ENCODE measurements around the gene CALR3. TPM values are rescaled to one million over a fixed set of nuclear protein-coding genes. Genes with fewer than 3 reads are reported as not detected.
"Not testable (repeated sequence)": the region's sequence is repeated elsewhere in the genome, so short reads cannot be mapped to it uniquely, and the experiment has no call there.

The CALR3 gene
- total RNA-seq: not detected
- long read RNA-seq: 0 reads

DNA sequence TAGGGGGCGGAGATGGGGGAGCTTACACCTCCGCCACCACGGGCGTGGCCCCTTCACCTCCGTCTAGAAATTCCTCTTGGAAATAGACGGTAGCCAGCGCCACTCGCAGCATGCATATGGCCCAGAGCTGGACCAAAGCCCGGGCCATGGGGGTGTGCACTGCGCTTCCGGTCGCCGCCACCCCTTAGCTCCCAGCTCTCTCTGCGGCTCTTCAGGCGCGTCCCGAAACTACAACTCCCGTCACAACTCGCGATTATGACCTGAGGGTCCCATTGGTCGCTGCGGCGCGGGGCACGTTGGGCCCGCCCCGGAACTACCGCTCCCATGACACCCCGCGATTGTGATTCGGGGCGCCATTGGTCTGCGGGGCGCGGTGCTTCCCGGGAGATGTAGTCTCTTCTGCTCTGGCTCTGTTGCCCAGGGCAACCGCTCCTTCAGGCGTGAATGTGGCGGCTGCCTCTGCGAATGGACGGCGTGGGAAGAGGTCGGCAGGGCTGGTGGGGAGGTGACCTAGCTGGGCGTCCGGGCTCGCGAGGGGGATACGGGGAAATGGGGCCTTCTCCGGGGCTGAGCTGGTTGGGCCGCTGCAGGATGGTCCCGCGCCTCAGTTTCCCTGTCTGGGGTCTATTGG, at the start of gene CALR3, which contains the start of gene C19orf44:
TSS of gene CALR3 (minus strand) at position 186 of the 631 bp plus-strand sequence. CDS start at position 148, 38 bp downstream.
TSS of gene C19orf44 (plus strand) at position 413 of the 631 bp plus-strand sequence. CDS start 4,399 bp downstream, outside the sequence.
- intact Hi-C loops (cut with DNase I): no loop called here
- peak; percentile 100 for ATAC-seq

GRCh38 chr19:16544473-16545231, 48.7 kb upstream of the CALR3 start:
- intact Hi-C loops (cut with DNase I): no loop called here
- DNase-seq: no peak
- ATAC-seq: no peak

More for the DNA sequence above, at the start of gene CALR3, which contains the start of gene C19orf44:
- DNase-seq: peak; percentile 99

DNA sequence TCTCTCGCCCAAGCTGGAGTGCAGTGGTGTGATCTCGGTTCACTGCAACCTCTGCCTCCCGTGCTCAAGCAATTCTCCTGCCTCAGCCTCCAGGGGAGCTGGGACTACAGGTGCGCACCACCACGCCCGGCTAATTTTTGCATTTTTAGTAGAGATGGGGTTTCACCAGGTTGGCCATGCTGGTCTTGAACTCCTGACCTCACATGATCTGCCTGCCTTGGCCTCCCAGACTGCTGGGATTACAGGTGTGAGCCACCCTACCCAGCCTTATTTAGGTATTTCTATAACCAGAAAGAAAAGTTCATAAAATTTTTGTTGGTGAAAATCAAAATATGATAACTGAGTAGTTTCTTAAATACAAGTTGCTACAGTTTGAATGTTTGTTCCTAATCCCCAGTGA, 47.8 kb upstream of the CALR3 start:
- intact Hi-C loops (cut with DNase I); DNase-seq; ATAC-seq: not testable (repeated sequence)

DNA sequence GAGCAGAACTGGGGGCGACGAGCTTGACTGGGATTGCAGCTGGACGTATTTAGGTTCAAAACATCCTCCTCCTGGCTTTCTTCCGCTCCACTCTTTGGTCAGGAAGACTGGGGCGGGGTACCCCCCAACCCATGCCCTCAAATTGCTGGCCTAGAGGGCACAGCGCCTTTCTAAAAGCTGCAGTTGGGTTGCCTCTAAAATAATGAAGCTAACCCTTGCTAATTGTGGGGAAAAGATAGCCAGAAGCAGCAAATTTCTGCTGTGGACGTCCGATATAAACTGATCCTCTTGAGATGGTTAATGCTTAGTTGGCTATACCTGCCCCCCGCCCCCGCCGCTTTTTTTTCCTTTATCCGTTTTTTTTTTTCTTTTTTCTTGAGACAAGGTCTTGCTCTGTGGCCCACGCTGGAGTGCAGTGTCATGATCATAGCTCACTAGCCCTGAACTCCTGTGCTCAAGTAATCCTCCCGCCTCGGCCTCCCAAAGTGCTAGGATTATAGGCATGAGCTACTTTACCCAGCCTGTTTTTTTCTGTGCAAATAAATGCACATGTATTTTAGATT, 47.0 kb upstream of the CALR3 start:
- DNase-seq: no peak
- intact Hi-C loops (cut with DNase I): no loop called here
- ATAC-seq: no peak

DNA sequence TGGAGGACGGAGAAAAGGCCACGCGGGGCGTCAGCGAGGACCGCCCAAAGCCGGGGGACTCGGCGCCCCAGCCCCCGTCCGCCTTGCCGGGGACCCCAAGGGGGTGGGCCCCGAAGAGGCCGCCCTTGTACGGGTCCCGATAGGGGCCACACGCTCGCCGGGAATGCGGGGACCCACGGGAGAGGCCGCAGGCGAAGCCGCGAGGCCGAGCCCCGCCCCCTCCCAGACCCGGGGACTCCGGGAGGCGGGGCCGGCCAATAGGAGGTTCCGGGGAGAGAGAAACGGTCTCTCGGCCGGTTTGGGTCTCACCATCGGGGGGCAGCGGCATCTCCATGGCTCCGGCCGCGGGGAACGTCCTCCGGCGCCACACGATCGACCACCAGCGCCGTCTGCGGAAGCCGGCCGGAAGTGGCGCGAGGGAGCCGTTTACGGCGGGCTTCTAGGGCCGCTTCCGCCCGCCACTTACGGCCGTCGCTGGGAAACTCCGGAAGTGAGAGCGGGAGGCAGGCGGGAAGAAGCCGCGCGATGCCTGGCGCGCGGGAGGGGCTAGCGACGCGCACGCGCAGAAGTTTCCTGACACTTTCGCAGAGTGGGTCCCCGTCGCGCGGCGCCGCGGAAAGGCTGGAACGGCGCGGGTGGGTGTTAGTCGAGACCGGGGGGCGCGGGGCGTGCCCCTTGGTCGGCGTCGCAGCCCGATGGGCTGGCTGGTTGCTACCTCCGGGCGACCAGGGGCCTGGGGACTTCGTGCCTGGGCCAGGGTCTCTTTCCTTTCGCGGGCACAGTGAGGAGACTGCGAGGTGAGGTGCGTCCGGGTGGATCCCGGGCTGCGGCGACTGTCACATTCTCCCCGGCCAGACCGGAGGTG, 46.3 kb upstream of the CALR3 start, which contains the start of gene CHERP:
TSS of gene CHERP (minus strand) at position 393 of the 865 bp plus-strand sequence. CDS start at position 334, 59 bp downstream.
- intact Hi-C loops (cut with DNase I): no loop called here
- DNase-seq: peak; percentile 95
- peak; percentile 97 to 98 for ATAC-seq

DNA sequence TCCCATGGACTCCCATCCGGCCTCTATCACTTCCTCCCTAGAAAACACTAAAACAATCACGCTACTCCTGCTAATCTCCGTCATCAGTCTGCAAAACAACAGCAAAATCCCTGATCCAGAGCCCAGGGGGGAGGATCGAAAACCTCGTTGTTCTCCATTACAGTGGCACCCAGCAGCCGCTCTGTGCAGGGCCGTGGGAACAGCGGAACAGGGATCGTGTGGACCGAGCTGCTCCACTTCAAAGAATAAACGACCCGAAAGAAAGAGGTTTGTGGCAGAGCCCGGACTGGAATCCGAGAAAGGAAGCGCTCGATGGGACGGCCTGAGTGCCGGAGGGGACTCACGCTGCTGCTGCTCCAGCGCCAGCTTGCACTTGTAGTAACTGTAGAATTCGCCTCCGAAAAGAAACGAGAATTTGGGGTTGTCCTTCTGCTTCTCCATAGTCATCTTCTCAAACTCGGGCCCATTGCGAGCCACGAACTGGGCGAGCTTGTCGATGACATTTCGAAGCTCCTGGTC, 45.6 kb upstream of the CALR3 start:
- DNase-seq (no peak), ATAC-seq (no peak)
- intact Hi-C loops (cut with DNase I): no loop called here

DNA sequence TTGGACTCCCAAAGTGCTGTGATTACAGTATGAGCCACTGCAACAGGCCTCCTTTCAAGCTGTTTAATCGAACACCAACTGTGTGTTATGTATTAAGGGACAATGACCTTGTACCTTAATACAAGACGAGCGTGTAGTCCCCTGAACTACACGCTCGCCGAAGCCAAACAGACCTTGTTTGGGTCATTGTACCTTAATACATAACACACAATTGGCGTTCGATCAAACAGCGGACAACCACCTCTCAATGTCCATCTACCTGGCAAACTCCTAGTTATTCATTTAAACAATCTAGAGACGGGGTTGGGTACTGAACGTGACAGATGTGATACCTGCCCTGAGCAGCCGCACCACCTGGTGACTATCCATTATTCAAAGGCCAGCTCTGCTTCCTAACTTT, 45.0 kb upstream of the CALR3 start:
- intact Hi-C loops (cut with DNase I): no loop called here
- no peak for ATAC-seq
- no peak for DNase-seq

- intact Hi-C loops (cut with DNase I): no loop called here
- DNase-seq (no peak), ATAC-seq (no peak)
Observed at GRCh38 chr19:16537111-16537510, 41.1 kb upstream of the CALR3 start.

- ATAC-seq: no peak
- no peak for DNase-seq
- intact Hi-C loops (cut with DNase I): no loop called here
Observed at GRCh38 chr19:16536130-16536529, 40.2 kb upstream of the CALR3 start.

GRCh38 chr19:16535381-16535780, 39.4 kb upstream of the CALR3 start:
- intact Hi-C loops (cut with DNase I): no loop called here
- ATAC-seq: no peak
- no peak for DNase-seq

- intact Hi-C loops (cut with DNase I): no loop called here
- no peak for DNase-seq
- ATAC-seq: no peak
Observed at GRCh38 chr19:16532440-16533234, 36.7 kb upstream of the CALR3 start.

DNA sequence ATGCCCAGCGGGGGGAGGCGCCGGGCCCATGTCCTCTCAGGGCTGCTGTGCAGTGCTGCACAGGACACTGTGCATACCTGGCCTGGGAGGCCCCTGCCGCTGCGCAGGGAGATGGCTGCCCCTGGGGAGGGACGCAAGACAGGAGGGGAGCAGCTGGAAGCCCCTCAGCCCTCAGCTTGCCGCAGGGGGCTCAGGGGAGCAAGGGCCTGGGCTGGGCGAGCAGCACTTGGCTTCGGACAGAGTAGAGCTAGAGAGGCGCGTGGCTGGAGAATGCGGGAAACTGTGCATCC, 35.4 kb upstream of the CALR3 start:
- no peak for DNase-seq
- intact Hi-C loops (cut with DNase I): no loop called here

DNA sequence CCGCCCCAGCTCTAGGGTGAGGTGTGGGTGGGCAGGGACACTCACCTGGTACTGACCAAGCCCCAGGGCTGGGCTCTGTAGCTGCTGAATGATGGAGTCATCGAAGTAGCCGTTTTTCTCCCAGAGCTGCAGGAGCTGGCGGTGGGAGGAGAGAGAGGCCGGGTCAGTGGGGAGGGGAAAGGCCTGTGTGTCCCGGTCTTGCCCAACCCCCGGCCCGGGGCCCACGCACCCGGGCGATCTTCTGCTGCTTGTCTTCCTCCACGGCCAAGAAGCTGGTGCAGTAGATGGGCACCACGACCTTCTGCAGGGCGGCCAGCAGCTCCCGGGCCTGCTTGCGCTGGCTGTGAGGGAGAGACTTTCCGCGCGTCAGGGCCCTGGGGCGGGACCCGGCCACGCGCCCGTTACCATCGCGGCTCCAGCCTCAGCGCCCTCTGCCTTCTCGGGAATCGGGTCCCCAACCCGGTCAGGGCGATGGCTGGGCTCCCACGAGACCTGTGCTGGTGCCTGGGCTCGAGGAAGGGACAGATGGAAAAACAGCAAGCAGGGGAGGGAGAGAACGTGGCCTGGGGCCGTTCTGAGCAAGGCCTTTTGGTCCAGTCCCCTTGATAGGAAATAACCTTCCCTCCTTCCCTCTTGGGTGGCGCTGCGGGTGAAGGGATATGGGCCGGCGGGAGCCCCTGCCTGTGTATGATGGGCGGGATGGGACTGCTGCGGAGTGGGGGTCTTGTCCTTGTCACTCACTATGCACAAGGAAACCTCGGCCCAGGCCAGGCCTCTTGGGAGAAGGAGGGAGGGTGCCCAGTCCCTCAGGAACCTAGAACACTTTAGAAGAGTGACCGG, 34.8 kb upstream of the CALR3 start:
- ATAC-seq: no peak
- DNase-seq: no peak
- intact Hi-C loops (cut with DNase I): no loop called here

More for the DNA sequence above, 35.4 kb upstream of the CALR3 start:
- ATAC-seq: no peak

DNA sequence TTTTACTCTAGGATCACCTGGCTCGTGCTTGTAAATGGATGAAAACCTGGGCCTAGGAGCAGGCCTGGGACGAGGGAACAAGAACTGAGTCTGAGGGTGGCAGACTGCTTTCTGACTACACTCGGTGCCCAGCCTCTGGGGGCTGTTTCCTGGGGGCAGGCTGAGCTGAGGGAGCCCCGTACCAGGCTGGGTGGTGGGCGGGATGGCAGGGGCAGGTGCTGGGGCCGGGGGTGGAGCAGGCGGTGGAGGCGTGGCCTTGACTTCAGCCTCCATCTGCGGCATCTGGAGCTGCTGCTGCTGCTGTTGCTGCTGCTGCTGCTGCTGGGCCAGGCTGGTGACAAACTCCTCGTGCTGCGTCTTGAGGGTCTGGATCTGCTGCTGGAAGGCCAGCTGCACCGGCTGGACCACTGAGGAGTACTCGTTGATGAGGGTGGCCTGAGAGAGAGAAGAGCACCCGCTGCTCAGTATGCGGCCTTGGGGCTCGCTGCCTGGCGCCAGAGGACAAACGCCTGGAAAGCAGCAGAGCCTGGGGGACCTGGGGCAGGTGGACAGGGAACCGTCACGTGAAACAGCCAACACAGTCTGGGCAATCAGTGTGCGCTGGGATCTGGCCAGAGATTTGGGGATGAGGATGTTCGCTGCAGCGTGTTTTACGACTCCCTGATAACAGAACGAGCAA, 33.6 kb upstream of the CALR3 start:
- DNase-seq (no peak), ATAC-seq (no peak)
- intact Hi-C loops (cut with DNase I): no loop called here

DNA sequence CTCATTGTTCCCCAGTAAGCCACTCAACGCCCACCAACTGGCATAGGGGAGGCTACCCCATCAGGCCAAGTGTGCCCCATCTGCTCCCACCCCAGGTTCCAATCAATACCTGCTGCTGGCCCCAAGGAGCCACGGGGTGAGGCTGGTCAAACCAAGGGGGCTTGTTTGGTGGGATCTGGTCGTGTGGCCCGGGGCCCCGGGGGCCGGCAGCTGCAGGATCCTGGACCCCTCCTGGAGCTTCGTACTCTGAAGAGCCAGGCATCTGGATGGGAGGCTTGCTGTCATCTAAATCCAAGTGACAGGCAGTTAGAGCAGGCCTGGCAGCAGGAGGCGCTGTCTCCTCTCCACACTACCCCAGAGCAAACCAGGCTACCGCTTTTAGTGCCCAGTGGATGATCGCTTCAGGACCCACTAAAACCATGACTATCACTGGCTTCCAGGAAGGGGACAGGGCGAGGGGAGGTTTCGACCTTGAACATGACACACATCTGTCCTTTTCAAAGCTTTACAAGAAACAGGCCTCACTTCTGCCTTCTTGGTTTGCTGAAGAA, 32.1 kb upstream of the CALR3 start:
- ATAC-seq (no peak), DNase-seq (no peak)
- intact Hi-C loops (cut with DNase I): no loop called here

GRCh38 chr19:16527334-16527935, 31.5 kb upstream of the CALR3 start:
- intact Hi-C loops (cut with DNase I): no loop called here
- ATAC-seq (no peak), DNase-seq (no peak)
